NT2/D1 (cell line): Measurements from ENCODE around the gene NSUN3.

Experiments
- SUZ12 ChIP-seq: IDR thresholded peaks from 2 replicates; pipeline ENCODE4 v1.6.1; 2011; ENCODE audit not compliant: insufficient read length, insufficient read depth; ENCODE audit errors: extremely low read depth
- YY1 ChIP-seq: IDR thresholded peaks from 2 replicates; pipeline ENCODE4 v1.6.1; 2011; ENCODE audit not compliant: insufficient read length, insufficient read depth

DNA sequence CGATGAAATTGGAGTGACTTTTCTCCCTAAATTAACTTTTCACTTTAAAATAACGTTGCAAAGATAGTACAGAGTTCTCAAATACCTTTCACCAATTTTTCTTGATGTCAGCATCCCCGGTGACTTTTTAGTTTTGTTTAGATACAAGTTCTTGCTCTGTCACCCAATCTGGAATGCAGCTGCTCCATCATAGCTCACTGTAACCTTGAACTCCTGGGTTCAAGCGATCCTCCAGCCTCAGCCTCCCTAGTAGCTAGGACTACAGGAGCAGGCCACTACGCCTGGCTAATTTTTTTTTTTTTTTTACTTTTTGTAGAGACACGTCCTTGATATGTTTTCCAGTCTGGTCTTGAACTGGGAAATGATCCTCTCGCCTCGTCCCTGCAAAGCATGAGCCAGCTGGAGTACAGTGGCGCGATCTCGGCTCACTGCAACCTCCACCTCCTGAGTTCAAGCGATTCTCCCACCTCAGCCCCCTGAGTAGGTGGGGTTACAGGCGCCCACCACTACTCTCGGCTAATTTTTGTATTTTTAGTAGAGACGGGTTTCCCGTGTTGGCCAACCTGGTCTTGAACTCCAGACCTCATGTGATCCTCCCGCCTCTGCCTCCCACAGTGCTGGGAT, 747 bp downstream of the NSUN3 start:
- TF ChIP-seq YY1 (no peak), SUZ12 (no peak)
